NCI-H748 (cell line): Measurements from ENCODE around the gene FKBP9.
"Not testable (repeated sequence)": the region's sequence is repeated elsewhere in the genome, so short reads cannot be mapped to it uniquely, and the experiment has no call there.

Source experiments
- DNase-seq: peaks from one replicate; lab custom pipeline; 2025; ENCODE audit not compliant: unreplicated experiment; lab: John Stamatoyannopoulos, UW

The FKBP9 gene

DNA sequence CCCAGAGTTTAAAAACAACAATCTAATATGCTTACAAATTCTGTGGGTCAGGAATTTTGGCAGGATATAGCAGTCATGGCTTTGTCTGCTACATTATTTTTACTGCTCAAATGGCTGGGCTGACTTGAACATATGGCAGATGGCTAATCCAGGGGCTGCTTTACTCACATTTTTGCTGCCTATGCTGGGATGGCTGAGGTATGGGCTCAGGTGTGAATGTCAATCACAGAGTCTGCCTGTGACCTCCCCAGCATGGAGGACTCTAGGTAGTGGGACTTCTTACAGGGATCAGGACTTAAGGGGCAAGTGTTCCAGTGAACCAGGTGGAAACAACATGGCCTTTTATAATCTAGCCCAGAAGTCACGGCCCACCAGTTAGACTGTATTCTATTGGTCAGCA lies 4.4 kb upstream of the FKBP9 start:
- DNase-seq = no peak

DNA sequence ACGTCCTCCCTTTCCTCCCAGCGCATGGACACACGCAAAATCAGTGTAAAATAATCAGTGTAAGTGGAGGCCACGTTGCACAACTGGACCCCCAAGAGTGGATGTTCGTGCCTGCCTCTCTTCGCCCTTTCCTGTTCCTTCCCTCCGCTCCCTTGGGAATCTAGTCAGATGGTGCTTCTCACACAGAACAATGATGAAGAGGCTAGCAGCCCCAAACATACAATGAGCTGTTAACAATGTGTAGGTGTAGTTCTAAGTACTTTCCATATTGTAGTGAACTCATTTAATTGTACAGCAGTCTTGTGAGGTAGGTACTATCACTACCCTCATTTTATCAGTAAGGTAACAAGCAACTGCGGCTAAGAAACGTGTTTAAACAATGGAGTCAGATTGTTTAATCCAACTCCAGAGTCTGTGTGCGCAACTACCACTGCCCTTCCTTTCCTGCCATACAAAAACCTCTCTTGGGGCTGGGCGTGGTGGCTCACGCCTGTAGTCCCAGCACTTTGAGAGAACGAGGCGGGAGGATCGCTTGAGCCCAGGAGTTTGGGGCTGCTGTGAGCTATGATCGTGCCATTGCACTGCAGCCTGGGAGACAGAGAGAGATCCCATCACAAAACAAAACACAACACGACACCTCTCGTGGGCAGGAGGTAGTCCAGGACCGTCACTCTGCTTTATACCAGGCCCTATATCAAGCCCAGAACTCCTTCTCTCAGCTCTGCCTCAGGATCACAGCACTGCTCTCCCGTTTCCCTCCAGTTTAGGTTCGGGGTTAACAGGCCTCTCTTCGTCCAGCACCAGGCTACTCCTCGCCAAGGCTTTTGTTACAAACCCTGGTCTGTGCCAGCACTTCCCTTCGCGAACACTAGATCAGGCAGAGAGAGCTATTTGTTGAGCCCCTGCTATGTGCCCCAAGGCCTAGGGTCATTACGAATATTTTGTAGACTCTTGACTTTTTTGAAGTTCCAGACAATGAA lies 1.1 kb downstream of the FKBP9 start:
- DNase-seq = peak; percentile 69

DNA sequence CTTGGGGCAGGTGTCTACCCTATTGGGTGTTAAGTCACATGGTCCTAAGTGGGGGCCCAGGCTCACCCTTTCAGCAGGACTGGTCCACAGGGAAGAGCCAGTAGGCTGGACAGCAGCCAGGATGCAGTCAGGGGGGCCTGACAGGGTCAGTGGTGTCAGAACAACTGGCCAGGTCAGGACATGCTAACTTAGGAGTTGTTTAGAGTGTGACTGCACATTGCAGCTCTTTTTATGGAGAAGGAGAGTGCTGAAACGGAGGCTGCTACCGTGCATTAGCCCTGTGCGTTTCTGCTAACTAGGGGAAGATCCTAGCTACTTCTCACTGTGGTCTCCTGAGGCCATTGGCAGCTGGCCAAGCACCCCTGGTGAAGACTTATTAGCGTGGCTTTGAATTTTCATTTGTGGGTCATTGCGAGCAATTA lies 6.7 kb downstream of the FKBP9 start:
- DNase-seq = peak; percentile 69

DNA sequence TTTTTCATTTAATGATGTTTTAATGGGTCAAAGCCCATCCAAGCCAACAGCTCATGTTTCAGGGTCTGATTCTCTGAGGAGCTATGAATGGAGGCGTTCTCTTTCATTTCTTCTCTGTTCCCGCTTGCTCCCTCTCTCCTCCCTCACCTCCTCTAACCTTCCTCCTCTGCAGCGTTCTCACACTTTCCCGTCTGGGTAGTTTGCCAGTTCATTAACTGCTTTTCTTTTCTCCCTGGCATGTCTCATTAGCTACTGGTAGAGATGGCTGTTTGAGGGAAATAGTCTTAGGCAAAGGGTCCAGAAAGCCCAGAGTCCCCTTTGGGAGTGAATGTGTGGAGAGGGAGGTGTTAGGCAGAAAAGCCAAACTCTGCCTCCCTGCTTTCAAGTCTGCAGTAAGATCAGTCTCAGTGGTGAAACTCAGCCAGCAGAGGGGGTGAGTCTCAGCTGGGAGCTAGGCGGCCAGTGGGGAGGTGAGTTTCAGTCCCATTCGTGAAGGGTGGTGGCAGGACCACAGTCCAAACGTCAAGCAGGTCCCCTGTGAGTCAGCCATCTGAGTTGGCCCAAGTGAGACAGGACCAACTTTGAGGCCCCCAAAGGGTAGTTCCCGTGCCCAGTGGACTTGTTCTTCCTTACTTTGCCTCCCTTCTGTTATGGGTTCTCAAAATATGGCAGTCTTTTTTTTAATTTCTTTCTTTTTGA lies 7.4 kb downstream of the FKBP9 start:
- DNase-seq = peak; percentile 49

DNA sequence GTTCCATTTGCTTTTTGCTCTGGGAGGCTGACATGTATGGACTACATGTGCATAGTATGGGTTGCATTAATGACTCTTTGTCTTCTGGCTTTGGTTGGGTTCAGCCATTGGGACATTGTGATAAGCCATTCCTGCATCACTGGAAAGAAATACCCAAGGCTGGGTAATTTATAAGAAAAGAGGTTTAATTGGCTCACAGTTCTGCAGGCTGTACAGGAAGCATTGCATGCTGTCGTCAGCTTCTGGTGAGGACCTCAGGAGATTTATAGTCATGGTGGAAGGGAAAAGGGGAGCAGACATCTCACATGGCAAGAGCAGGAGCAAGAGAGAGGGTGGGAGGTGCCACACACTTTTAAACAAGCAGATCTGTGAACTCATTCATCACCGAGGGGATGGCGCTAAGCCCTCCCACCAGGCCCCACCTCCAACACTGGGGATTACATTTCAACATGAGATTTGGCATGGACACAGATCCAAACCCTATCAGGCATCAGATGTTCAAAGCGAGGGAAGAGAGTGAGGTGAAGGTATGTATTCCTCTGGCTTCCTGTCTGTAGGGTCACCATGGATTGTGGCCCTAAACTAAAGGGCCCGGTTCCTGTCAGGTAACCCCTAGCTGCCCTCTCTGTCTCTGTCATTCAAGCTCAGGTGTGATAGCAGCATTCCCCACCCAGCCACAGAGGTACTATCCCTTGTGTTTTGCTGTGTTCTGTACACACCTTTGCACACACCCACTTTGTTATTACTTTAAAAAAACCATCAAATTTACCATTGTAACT lies 9.4 kb downstream of the FKBP9 start:
- DNase-seq = not testable (repeated sequence)

DNA sequence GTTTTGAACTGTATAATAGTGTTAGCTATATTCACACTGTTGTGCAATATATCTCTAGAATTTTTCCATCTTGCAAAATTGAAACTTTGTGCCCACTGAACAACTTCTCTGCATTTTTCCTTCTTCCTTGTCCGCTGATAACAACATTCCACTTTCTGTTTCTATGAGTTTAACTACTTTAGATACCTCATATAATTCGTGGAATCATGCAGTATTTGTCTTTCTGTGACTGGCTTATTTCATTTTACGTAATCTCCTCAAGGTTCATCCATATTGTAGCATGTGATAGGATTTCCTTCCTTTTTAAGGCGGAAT lies 10.0 kb downstream of the FKBP9 start:
- not testable (repeated sequence) for DNase-seq

DNA sequence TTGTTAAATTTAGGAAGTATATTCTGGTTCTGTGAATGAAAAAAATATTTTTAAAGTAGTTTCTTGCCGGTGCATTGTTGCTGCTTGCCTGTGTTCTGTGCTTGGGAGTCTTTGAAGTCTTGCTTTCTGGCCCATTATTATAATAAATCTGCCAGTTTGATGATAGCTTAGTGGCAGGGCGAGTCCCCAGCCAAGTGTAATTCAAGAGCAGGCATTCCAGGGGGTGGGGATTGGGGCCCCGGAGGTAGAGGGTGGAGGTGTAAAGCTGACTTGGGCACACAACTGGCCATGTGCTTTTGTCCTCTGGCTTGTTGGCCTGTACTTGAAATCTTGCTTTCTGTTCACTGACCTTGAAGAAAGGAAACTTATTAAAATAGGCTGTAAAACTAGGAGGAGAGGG lies 14.7 kb downstream of the FKBP9 start:
- not testable (repeated sequence) for DNase-seq

DNA sequence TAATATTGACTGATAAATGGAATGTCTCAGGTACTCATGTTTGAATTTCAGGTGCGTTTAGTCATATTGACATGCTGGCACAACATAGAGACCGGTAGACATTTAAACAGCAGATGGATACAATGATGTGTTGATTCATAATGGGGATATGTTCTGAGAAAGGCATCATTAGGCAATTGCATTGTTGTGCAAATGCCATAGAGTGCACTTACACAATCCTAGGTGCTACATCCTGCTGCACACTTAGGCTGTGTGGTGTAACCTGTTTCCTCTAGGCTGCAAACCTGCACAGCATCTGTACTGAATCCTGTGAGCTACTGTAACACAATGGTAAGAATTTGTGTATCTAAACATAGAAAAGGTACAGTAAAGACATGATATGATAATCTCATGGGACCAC lies 19.9 kb downstream of the FKBP9 start:
- peak; percentile 15 for DNase-seq

DNA sequence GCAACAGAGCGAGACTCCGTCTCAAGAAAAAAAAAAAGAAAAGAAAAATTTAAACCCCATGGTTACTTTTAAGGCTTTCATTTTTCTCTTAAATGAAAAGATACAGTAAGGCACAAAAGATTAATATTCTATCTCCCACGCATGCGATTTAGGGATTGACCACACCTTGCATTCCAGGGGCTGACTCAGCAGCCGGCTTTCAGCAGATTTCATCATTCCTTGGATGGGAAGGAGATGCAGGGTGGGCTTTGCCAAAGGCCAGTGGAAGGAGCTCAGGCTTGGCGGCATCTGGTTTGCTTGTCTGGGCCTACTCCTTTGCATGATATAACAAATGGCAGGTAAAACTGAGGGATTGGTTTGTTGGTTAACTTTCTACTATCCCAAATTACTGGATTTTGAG lies 22.0 kb downstream of the FKBP9 start:
- DNase-seq = not testable (repeated sequence)

DNA sequence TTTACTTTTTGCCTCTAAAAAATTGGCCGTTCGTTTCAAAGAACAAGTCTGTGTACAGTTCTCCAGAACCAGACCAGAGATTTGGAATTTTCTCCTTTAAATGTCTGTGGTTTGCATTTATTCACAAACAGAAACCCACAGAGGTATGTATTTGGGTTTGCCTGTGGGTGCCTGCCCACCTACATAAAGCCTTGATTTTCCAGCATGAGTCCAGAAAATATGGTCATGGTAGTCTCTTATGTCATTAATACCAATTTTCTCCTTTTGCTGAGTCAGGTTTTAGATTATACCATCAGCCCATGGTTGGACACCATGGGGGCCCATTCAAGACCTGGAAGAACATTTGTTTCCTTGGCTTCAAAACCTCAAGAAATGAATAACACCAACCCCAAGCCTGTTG lies 22.7 kb downstream of the FKBP9 start:
- DNase-seq = not testable (repeated sequence)

DNA sequence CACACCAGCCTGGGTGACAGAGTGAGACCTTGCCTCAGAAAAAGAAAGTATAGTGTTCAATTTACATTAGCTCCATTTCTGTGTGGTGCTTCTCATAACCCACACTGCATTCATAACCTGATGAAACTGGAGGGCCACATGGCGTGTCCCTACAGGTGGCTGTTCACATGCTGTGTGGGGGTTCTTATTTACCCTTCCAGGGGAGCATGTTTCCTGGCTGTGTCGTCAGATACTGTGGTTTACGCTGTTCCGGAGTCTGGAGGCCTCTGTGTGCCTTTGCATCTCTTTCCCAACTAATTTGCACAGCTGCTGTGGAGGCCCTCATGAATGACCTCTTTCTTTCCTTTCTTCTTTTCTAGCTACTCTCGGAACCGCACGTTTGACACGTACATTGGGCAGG lies 30.9 kb downstream of the FKBP9 start:
- DNase-seq = peak; percentile 29

DNA sequence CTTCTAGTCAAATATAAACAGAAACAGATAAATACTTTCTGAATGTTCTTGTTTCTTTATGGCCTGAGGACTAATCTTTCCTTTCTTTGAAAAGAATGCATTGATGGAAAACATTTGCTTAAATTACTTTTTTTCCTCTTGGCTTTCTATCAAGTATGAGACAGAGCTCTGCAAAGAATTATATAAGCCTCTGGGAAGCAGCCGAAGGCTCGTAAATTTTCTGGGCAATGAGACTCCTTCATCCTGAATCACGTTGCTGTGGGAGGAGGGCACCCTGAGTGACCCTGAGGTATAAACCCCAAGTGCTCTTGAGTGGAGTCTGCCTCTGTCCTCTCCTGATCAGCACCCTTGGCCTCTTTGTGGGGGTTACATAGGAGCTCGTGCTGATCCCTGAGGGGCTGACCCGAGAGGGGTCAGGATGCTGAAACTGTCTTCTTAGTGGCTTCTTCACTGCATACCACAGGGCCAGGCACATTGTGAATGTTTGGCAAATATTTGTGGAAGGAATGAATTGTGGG lies 33.9 kb downstream of the FKBP9 start:
- not testable (repeated sequence) for DNase-seq

DNA sequence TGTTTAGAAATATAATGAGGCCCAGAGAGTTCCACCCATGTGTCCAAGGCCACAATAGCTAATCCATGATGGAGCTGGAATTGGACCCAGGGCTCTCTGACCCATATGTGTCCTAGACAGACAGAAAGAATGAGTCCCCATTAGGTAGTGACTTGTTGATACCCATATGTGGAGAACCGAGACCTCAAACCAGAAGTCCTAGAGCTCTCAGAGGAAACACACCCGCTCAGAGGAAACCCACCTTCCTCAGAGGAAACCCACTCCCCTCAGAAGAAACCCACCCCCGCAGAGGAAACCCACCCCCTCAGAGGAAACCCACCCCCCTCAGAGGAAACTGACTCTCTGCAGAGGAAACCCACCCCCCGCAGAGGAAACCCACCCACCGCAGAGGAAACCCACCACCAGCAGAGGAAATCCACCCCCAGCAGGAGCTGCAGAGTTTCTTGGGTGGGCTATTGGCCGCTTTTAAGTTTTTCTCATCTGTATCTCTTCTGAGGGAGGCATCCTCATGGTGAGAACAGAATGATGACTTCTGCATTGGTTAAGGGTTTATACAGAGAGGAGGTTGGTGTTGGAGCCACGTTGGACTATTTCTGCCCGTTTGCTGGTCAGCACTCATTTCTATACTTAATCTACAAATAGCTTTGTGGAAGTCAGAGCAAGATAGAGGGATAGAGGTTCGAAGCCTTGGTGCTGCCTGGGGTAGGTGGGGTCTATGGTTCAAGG lies 34.9 kb downstream of the FKBP9 start:
- not testable (repeated sequence) for DNase-seq

DNA sequence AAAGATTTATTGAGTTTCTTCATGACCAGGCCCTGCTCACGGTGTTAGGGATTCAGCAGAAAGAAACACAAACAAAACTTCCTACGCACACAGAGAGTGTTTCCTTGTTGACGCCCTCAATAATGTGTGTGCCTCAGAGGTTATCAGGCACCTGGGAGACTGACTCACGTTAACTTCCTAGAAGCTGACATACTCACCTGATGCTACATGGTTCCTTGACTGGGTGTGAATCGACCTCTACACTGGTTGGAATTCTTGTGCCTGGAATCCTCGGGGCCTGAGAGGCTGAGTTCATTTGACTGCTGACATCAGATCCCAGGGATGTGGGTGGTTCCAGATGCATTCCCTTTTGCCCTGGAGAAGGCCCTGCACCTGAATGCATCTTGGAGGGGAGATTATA lies 35.5 kb downstream of the FKBP9 start:
- DNase-seq = not testable (repeated sequence)

DNA sequence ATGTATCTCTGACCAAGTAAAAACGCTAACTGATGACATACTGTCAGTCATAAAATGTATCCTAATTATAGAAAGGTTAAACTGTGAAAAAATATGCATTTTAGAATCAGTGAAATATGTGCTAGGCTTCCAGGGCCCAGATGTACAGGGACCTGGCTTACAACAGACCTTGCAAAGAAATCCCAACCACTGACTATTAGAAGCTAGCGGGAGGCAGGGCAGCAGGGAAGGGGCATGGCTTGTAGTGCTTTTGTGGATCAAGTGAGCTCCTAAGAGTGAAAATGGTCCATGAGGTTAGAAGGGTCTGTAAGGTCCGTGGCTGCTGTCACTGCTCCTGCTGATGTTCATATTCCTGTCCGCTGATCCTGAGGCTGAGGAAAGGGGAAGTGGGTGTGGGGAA lies 40.7 kb downstream of the FKBP9 start:
- DNase-seq = not testable (repeated sequence)

DNA sequence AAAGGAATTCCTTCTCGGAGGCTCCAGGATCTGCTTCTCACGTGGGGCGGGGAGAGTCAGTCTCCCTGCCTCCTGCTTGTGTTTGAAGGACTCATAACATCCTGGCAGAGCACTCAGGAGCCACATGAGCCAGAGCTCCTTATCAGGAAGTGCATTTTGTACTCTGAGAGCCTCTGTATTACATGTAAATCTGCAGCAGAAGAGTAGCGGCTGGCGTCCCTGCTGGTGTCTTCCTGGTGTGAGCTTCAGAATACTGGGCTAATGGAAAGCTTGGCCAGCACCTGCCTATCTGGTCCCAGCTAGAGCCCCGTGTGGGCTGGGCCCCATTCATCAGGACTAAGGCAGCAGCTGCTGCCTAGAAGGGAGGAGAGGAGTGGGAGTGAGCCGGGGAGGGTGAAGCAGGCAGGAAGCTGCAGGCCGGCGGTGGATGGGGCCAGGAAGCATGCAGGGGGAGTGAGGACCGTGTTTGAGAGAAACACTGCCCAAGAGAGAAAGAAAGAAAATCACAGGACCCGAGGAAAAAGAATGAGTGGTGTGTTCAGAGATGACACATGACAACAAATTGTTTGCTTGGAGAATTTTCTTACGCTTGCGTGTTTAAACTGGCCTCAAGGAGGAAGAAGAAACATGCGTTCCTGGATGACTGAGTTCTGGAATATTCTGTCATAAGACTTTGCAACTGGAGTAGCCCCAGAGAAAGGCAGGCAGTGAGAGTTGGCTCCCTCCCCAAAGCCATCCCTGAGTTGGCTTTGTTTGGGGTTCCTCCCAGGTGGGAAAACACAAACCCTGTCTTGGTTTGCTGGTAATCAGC lies 41.3 kb downstream of the FKBP9 start:
- peak; percentile 24 for DNase-seq

DNA sequence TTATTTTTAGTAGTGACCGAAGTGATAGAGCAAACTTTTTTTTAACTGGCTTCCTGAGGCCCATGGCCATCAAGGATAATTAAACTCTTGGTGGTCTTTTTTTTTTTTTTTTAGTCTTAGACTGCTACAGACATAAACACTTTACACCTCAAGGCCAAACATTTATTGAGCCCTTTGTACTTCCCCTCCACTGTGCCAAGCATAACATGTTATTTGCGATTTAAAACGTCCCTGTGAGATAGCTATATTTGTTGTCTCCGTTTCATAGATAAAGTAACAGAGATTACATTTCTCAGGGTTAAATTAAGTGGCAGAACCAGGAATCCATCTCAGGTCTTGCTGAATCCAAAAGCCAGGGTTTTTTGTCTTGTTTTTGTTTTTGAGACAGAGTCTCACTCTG lies 42.1 kb downstream of the FKBP9 start:
- DNase-seq = not testable (repeated sequence)

DNA sequence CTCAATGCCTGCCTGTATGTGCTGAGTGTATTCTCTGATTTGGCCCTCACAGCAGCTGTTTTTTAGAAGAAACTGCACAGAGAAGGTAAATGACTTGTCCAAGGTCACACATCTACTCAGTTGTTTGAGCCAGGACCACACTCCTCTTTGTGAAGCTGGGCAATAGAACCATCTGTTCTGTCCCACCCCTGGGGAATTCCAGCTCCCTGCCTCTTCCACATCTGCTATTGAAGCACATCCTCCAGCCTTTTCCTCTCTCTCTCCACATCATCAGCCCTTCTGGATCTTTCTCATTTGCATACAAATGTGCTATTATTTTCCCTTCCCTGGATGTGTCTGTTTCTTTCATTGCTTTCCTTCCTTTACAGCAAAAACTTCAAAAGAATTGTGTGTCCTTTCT lies 45.9 kb downstream of the FKBP9 start:
- DNase-seq = not testable (repeated sequence)

DNA sequence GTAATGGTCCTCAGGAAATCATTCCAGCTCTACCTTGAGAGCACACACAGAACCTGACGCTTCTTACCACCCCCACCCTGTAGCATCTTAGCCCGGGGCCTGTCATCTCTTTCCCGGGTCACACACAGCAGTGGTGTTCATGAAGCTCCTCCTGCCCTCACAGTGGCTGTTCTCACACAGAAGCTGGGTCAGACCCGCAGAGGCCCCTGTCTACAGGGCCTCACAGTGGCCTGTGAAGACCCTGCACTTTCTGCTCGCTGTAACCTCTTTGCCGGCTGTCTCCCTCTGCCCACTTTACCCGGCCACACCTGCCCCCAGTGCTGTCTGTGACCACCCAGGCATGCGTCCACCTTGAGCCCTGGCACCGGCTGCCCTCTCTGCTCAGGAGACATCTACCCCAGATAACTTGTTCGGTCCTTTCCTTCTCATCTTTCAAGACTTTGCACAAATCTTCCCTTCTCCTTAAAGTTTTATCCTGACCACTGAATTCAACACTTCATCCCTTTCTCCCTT lies 46.9 kb downstream of the FKBP9 start:
- not testable (repeated sequence) for DNase-seq
